ENCODE data around the gene RFC4.
"Not testable (repeated sequence)": the region's sequence is repeated elsewhere in the genome, so short reads cannot be mapped to it uniquely, and the experiment has no call there.

- TF ChIP-seq CTCF (IDR thresholded peaks at IDR 0.05); POLR2A (IDR thresholded peaks at IDR 0.05); EP300 (IDR thresholded peaks at IDR 0.05; ENCODE audit: low read depth): not testable (repeated sequence)
Measured at GRCh38 chr3:186811313-186811712, 5.0 kb upstream of the RFC4 start.

All from transverse colon (tissue), 3 donors.